Neural cell (in vitro differentiated cells): ENCODE measurements around the gene EYA2. TPM values are rescaled to one million over a fixed set of nuclear protein-coding genes. Genes with fewer than 3 reads are reported as not detected.

Experiments
- H2AFZ ChIP-seq: fragments of 200-600, 300-800 bp; sonication (generic), shearing (Covaris generic); 2 replicates; pipeline ENCODE4 v1.6.0; 2014; ENCODE audit warnings: low read depth, mild to moderate bottlenecking, antibody characterized with exemption, low read length, moderate library complexity
- H3F3A ChIP-seq: fragments of 200-600 bp; shearing (Covaris generic); 2 replicates; pipeline ENCODE4 v1.6.1; 2016; ENCODE audit warnings: mild to moderate bottlenecking, moderate library complexity, mixed read lengths, antibody characterized with exemption, low read length; ENCODE audit not compliant: insufficient read depth, poor library complexity, severe bottlenecking
- H3K27ac ChIP-seq: fragments of 200-600, 300-800 bp; sonication (generic), shearing (Covaris generic); 2 replicates; pipeline ENCODE4 v1.5.1; 2014; ENCODE audit warnings: mild to moderate bottlenecking, low read length, moderate library complexity
- H3K27me3 ChIP-seq: fragments of 300-800, 200-600 bp; sonication (generic), shearing (Covaris generic); 2 replicates; pipeline ENCODE4 v1.6.0; 2014; ENCODE audit warnings: mild to moderate bottlenecking, low read depth, low read length, moderate library complexity; ENCODE audit not compliant: insufficient read depth
- H3K36me3 ChIP-seq: fragments of 300-800, 200-600 bp; sonication (generic), shearing (Covaris generic); 2 replicates; pipeline ENCODE4 v1.5.1; 2014; ENCODE audit warnings: mild to moderate bottlenecking, antibody characterized with exemption, low read length, moderate library complexity; ENCODE audit not compliant: insufficient read depth
- H3K4me2 ChIP-seq: fragments of 300-800, 200-600 bp; sonication (generic), shearing (Covaris generic); 2 replicates; pipeline ENCODE4 v1.6.0; 2014; ENCODE audit warnings: mild to moderate bottlenecking, low read length
- H3K4me3 ChIP-seq: fragments of 300-800, 200-600 bp; sonication (generic), shearing (Covaris generic); 2 replicates; pipeline ENCODE4 v1.5.1; 2014; ENCODE audit warnings: mild to moderate bottlenecking, low read length, moderate library complexity
- H3K79me2 ChIP-seq: fragments of 200-600 bp; shearing (Covaris generic); replicated peaks from 2 replicates; pipeline ENCODE4 v1.6.0; 2014; ENCODE audit warnings: mild to moderate bottlenecking, low read length, moderate library complexity; ENCODE audit not compliant: insufficient read depth
- H3K9ac ChIP-seq: fragments of 300-800, 200-600 bp; sonication (generic), shearing (Covaris generic); 2 replicates; pipeline ENCODE4 v1.6.1; 2016; ENCODE audit warnings: mild to moderate bottlenecking, low read length, mixed read lengths
- H3K9me2 ChIP-seq: fragments of 200-600 bp; shearing (Covaris generic); 2 replicates; pipeline ENCODE4 v1.6.1; 2016; ENCODE audit warnings: mild to moderate bottlenecking, low read length, mixed read lengths; ENCODE audit not compliant: insufficient read depth
- H3K9me3 ChIP-seq: fragments of 200-600, 300-800 bp; sonication (generic), shearing (Covaris generic); 2 replicates; pipeline ENCODE4 v1.6.1; 2016; ENCODE audit warnings: mild to moderate bottlenecking, mixed run types, low read length, moderate library complexity, mixed read lengths
- H4K20me1 ChIP-seq: fragments of 200-600 bp; shearing (Covaris generic); 2 replicates; pipeline ENCODE4 v1.6.1; 2016; ENCODE audit warnings: mild to moderate bottlenecking, mixed run types; ENCODE audit not compliant: insufficient read depth
- CTCF ChIP-seq: fragments of 450-650 bp; IDR thresholded peaks from 2 replicates; pipeline ENCODE4 v1.5.1; 2014; ENCODE audit warnings: antibody characterized with exemption, mild to moderate bottlenecking, moderate library complexity; ENCODE audit not compliant: poor library complexity, severe bottlenecking
- EP300 ChIP-seq: fragments of 450-650 bp; conservative IDR thresholded peaks from 2 replicates; pipeline ENCODE4 v1.6.1; 2014; ENCODE audit warnings: antibody characterized with exemption, mild to moderate bottlenecking, moderate library complexity; ENCODE audit not compliant: poor library complexity, severe bottlenecking
- EZH2 ChIP-seq: fragments of 200-600, 300-800 bp; shearing (Covaris generic), sonication (generic); IDR thresholded peaks from 2 replicates; pipeline ENCODE4 v1.6.1; 2014; ENCODE audit warnings: antibody characterized with exemption, low read length, borderline replicate concordance, mild to moderate bottlenecking; ENCODE audit not compliant: insufficient read depth, poor library complexity, severe bottlenecking
- MXI1 ChIP-seq: fragments of 450-650 bp; conservative IDR thresholded peaks from 2 replicates; pipeline ENCODE4 v1.6.1; 2014; ENCODE audit warnings: antibody characterized with exemption, mild to moderate bottlenecking; ENCODE audit not compliant: poor library complexity, severe bottlenecking
- POLR2AphosphoS5 ChIP-seq: IDR thresholded peaks from 2 replicates; pipeline ENCODE4 v1.6.1; 2012
- RAD21 ChIP-seq: fragments of 450-650 bp; conservative IDR thresholded peaks from 2 replicates; pipeline ENCODE4 v1.6.1; 2014; ENCODE audit warnings: antibody characterized with exemption, mild to moderate bottlenecking, moderate library complexity
- SMC3 ChIP-seq: fragments of 450-650 bp; conservative IDR thresholded peaks from 2 replicates; pipeline ENCODE4 v1.6.1; 2014; ENCODE audit warnings: antibody characterized with exemption, mild to moderate bottlenecking, moderate library complexity; ENCODE audit not compliant: poor library complexity
- TAF1 ChIP-seq: IDR thresholded peaks from 2 replicates; pipeline ENCODE4 v1.6.1; 2012; ENCODE audit warnings: low read depth
- polyA plus RNA-seq: library from polyadenylated mRNA; depleted of rRNA; stranded (reverse); fragments of >200 nt; gene quantifications from 2 replicates; pipeline ENCODE4 v1.2.3, GENCODE V29; 2014
- TF ChIP-seq, protein P1 (sequence below): IDR thresholded peaks from 2 replicates; pipeline ENCODE4 v1.6.1; 2012; ENCODE audit warnings: borderline replicate concordance

EYA2 gene
- polyA plus RNA-seq, 1 donor from 2014 or later, result 0.88 TPM

DNA sequence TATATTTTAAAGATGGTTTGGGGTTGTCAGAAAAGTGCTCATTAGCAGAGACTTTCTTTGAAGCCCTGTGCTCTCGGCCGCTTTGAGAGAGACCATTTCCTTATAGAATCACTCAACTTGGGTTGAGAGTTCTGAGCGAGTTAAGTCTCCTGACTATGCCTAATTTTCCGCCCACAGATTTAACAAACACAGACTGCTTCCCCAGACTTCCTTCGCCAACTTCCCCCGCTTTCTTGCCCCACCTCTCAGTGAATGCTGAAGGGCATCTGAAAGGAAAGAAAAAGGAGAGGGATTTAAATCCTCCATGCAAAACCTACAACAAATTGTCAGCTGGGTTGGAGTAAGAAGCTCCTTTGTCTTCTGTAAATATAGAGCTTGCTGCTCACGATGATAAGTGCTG, 224.0 kb downstream of the EYA2 start:
- H4K20me1 ChIP-seq, result no peaks in the 10 kb centered on the region
- TF ChIP-seq CTCF, result no peak
- no peak for TF ChIP-seq POLR2AphosphoS5
- TF ChIP-seq MXI1, result no peak
- no peak for TF ChIP-seq TAF1
- TF ChIP-seq RAD21, result no peak
- no peak for TF ChIP-seq SMC3
- no peak for TF ChIP-seq EP300
- no peak for TF ChIP-seq EZH2
- TF ChIP-seq, protein P1, sequence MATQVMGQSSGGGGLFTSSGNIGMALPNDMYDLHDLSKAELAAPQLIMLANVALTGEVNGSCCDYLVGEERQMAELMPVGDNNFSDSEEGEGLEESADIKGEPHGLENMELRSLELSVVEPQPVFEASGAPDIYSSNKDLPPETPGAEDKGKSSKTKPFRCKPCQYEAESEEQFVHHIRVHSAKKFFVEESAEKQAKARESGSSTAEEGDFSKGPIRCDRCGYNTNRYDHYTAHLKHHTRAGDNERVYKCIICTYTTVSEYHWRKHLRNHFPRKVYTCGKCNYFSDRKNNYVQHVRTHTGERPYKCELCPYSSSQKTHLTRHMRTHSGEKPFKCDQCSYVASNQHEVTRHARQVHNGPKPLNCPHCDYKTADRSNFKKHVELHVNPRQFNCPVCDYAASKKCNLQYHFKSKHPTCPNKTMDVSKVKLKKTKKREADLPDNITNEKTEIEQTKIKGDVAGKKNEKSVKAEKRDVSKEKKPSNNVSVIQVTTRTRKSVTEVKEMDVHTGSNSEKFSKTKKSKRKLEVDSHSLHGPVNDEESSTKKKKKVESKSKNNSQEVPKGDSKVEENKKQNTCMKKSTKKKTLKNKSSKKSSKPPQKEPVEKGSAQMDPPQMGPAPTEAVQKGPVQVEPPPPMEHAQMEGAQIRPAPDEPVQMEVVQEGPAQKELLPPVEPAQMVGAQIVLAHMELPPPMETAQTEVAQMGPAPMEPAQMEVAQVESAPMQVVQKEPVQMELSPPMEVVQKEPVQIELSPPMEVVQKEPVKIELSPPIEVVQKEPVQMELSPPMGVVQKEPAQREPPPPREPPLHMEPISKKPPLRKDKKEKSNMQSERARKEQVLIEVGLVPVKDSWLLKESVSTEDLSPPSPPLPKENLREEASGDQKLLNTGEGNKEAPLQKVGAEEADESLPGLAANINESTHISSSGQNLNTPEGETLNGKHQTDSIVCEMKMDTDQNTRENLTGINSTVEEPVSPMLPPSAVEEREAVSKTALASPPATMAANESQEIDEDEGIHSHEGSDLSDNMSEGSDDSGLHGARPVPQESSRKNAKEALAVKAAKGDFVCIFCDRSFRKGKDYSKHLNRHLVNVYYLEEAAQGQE, result no peak
- no peaks in the 10 kb centered on the region for H3K27me3 ChIP-seq
- H3K27ac ChIP-seq, result peak overlapping the region; percentile 55
- no peaks in the 10 kb centered on the region for H3K79me2 ChIP-seq
- H3F3A ChIP-seq, result no peaks in the 10 kb centered on the region
- no peak overlapping the region for H3K9ac ChIP-seq
- H3K9me2 ChIP-seq, result no peaks in the 10 kb centered on the region
- no peaks in the 10 kb centered on the region for H3K36me3 ChIP-seq
- H3K9me3 ChIP-seq, result no peaks in the 10 kb centered on the region
- no peak overlapping the region for H2AFZ ChIP-seq
- H3K4me2 ChIP-seq, result no peak overlapping the region
- H3K4me3 ChIP-seq, result no peak overlapping the region

- H3K9ac ChIP-seq, result no peak overlapping the region
- no peaks in the 10 kb centered on the region for H4K20me1 ChIP-seq
- no peaks in the 10 kb centered on the region for H3K79me2 ChIP-seq
- no peaks in the 10 kb centered on the region for H3K27me3 ChIP-seq
- no peaks in the 10 kb centered on the region for H3F3A ChIP-seq
- TF ChIP-seq SMC3 (no peak), POLR2AphosphoS5 (no peak), CTCF (no peak), MXI1 (no peak), RAD21 (no peak), EP300 (no peak), TAF1 (no peak), EZH2 (no peak)
- TF ChIP-seq, protein P1, result no peak
- no peaks in the 10 kb centered on the region for H3K36me3 ChIP-seq
- H3K9me2 ChIP-seq, result no peaks in the 10 kb centered on the region
- no peaks in the 10 kb centered on the region for H3K9me3 ChIP-seq
- no peak overlapping the region for H2AFZ ChIP-seq
- no peak overlapping the region for H3K27ac ChIP-seq
- H3K4me2 ChIP-seq, result no peak overlapping the region
- no peak overlapping the region for H3K4me3 ChIP-seq
These were observed 225.8 kb downstream of the EYA2 start for GRCh38 chr20:47120346-47120936.
